HEK293T (cell line): ENCODE data around the gene PLA2G4D.

ENCODE experiments used
- ARNT ChIP-seq: fragments of 450-650 bp; IDR thresholded peaks from 2 replicates; pipeline ENCODE4 v1.6.1; 2017; ENCODE audit warnings: mild to moderate bottlenecking
- ELF4 ChIP-seq: fragments of 450-650 bp; IDR thresholded peaks from 2 replicates; pipeline ENCODE4 v1.6.1; 2017; ENCODE audit warnings: antibody characterized with exemption
- FOXA1 ChIP-seq: fragments of 450-650 bp; IDR thresholded peaks from 2 replicates; pipeline ENCODE4 v1.6.1; 2016; ENCODE audit warnings: mild to moderate bottlenecking
- FOXK2 ChIP-seq: fragments of 450-650 bp; IDR thresholded peaks from 2 replicates; pipeline ENCODE4 v1.6.1; 2016; ENCODE audit warnings: mild to moderate bottlenecking
- FOXM1 ChIP-seq: fragments of 450-650 bp; IDR thresholded peaks from 2 replicates; pipeline ENCODE4 v1.6.1; 2017; ENCODE audit warnings: mild to moderate bottlenecking, borderline replicate concordance
- HDGF ChIP-seq: fragments of 450-650 bp; IDR thresholded peaks from 2 replicates; pipeline ENCODE4 v1.6.1; 2017; ENCODE audit warnings: antibody characterized with exemption, borderline replicate concordance
- PKNOX1 ChIP-seq: fragments of 450-650 bp; IDR thresholded peaks from 2 replicates; pipeline ENCODE4 v1.6.1; 2016
- SP1 ChIP-seq: fragments of 450-650 bp; IDR thresholded peaks from 2 replicates; pipeline ENCODE4 v1.6.1; 2017
- TARDBP ChIP-seq: fragments of 450-650 bp; IDR thresholded peaks from 2 replicates; pipeline ENCODE4 v1.6.1; 2016
- ZNF384 ChIP-seq: fragments of 450-650 bp; IDR thresholded peaks from 2 replicates; pipeline ENCODE4 v1.6.1; 2016

GRCh38 chr15:42036966-42037365, 57.4 kb downstream of the PLA2G4D start:
- TF ChIP-seq PKNOX1: no peak
- no peak for TF ChIP-seq SP1
- no peak for TF ChIP-seq TARDBP
- no peak for TF ChIP-seq ZNF384
- TF ChIP-seq HDGF: no peak
- TF ChIP-seq ELF4: no peak
- TF ChIP-seq FOXM1: no peak
- no peak for TF ChIP-seq FOXA1
- TF ChIP-seq ARNT: no peak
- TF ChIP-seq FOXK2: no peak
